Activated naive CD4-positive, alpha-beta T cell (primary cell): ENCODE measurements around the gene AMZ1.

ENCODE experiments used
- DNase-seq, 4 experiments: peaks; one replicate each; lab custom pipeline; 2025; lab: John Stamatoyannopoulos, UW

AMZ1 gene, protein sequence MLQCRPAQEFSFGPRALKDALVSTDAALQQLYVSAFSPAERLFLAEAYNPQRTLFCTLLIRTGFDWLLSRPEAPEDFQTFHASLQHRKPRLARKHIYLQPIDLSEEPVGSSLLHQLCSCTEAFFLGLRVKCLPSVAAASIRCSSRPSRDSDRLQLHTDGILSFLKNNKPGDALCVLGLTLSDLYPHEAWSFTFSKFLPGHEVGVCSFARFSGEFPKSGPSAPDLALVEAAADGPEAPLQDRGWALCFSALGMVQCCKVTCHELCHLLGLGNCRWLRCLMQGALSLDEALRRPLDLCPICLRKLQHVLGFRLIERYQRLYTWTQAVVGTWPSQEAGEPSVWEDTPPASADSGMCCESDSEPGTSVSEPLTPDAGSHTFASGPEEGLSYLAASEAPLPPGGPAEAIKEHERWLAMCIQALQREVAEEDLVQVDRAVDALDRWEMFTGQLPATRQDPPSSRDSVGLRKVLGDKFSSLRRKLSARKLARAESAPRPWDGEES

DNA sequence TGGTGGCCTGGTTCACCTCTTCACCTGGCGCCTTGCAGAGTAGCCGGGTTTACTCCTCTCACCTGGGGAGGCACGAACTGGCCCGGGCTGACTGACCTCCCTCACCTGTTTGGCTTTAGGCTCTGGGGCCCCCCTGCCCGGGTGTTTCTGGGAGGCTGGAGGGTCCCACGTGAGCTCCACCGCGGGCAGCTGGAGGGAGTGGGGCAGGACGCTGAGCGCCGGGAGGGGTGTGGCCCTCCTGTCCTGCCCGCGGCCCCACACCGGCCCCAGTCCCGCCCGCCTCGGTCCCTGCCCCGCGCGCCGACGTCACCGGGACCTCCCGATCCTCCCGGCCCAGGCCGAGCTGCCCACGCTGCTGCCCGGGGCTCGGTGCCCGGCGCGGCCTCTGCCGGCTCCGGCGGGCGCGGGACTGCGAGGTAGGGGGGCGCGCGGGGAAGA is at the start of gene AMZ1:
AMZ1 (plus strand) TSS at position 322 of the 438 bp plus-strand sequence. CDS start 12,250 bp downstream, outside the sequence.
- DNase-seq, result no peak

DNA sequence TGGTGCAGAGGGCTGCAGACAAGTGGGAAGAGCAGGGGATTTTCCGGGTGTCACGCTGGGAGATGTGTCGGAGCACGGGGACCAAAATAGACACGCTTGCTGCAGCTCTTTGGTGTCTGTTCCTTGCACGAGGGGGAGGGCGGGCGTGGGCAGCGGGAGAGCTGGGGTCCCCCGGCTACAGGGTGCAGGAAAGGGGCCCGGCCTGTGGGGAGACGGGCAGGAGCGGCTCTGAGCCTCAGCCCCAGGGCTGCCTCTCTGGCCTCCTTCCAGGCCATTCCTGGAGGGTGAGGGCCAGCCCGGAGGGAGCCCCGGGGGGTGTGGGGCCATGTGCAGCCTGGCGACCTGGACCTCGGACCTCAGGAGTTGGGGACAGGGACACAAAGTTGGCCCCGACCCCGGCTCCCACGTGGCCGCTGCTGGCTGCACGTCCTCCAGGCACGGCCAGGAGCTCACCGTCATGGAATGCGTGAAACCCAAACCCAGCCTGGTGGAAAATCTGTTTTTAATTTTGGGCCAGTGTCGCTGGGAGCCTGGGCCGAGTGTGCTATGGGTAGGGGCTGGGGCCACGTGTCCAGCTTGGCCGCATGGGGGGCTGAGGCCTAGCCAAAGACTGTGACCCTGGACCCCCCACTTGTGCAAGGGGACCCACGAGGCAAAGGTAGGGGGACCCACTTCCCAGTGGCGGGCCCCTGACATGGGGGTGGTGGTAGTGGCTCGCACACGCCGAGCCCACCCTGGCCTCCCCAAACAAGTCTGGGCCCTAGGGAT is 49.6 kb upstream of the AMZ1 start:
- no peak for DNase-seq

DNA sequence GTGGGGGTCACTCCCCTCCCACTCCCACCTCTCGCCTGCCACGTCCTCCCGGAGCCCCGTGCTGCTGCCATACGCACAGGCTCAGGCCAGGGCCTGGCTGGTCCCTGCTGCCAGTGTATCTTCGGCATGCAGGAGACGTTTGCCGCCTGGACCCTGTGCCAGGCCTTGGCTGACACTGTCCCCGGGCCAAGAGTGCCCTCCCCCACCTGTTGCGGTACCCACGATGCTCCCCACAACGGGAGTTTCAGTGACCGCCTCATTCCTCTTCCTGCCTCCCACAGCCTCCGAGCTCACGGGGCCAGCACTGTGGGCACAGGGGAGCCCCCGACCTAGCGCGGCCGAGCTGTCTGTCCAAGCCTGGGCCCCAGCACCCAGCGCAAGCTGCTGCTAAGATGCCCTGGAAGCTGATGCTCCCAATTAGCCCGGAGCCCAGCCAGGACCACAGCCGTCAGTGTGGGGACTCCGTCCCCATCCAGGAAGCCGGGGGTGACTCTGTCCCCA is 48.8 kb upstream of the AMZ1 start:
- DNase-seq, result no peak

DNA sequence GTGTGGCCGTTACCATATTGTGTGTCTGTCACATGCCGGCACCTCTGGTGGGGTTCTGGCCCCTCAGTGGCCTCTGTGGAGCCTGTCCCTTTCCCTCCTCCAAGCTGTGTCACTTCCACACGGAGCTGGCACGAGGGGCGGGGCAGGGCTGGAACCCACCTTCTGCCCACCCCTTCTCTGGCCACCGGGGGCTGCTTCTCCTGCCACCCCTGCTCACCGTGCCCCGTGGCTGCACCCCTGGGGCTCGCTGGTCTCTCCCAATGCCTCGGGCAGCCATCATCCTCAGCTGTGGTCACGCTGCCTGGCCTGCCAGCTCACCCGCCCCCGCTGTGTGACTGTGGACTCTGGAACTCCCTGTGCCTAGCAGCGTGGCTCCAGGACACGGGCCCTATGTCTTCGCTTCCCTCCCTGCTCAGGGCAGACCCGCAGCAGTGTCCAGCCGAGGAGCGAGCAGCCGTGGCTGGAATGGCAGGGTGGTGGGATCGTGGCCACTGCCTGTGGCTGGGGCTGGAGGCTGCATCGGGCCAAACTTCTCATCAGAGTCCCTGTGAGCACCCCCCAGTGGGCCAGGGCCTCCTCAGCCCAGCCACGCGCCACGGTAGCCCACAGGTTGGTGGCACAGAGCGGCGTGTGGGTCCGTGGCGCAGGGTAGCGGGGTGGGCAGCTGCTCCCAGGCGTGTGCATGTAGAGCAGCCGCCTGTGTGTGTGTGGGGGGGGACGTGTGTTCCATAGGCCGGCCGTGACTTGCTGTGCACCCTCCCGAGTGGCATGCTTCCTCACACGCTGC is 48.1 kb upstream of the AMZ1 start:
- no peak for DNase-seq

DNA sequence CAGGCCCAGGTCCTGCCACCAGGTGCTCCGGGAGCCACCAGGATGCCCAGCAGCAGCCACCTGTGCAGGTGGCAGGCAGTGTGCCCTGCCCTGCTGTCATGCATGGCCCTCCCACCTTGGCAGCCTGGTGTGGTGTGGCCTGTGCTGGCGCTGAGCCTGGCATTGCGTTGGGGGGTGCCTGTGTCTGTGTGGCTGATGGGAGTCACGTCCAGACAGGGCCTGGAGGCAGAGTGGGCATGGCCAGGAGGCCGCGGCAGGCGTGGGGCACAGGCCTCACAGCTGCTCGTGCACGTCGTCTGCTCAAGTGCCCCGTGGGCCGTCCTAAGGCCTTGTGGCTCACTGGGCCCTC is 47.5 kb upstream of the AMZ1 start:
- DNase-seq, result no peak

DNA sequence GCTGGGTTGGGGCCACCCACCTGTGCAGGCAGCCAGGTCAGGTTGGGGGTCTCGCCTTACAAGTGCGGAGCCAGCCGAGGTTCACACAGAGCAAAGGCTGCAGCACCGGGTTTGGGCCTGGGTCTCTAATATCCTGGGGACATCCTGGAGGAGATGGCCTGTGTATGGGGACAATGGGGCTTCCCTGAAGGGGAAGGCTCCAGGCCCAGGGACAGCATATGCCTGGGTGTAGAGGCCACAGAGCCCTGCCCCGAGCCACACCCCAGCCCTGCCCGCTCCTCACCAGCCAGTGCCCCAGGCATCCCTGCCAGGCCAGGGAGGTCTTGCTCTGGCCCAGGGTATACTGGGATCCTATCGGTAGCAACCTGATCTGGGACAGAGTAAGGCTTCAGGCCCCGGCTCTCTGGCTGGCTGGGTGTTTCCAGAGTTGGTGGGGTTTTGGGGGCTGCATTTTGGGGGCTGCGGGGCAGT is 47.1 kb upstream of the AMZ1 start:
- no peak for DNase-seq

DNA sequence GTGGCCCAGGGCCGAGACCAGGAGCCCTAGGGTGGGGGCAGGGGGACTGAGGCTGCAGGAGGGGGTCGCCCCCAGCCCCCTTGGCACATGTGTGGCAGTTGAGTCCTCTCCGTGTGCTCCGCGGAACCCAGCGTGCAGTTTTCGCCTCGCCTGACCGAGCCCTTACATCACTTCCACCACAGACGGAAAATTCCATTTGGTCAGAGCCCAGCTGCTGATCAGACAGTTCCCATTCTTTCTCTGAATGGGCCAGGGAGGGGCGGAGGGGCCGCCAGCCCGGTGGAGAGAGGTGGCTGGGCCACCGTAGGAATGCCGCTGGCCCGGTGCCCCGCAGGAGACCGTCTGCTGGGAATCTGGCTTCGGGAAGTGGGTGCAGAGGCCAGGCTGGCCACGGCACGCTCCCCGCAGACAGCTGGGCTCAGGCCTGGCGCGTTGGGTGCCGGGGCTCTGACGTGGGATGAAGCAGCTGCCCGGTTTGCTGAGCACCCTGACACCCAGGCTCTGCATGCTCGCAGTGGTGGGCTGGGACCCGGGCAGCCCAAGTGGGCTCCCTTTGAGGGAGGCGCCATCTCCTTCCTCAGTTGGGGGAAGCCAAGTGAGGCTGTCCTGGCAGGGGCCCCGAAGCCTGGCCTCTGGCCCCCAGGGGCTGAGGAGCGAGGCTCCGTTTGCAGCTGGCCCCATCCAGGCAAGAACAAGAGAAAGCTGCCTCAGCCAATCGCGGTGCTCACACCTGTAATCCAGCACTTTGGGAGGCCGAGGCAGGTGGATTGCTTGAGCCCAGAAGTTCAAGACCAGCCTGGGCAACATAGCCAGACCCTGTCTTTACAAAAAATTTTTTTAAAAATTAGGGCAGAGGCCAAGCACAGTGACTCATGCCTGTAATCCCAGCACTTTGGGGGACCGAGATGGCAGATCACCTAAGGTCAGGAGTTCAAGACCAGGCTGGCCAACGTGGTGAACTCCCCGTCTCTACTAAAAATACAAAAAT is 46.3 kb upstream of the AMZ1 start:
- DNase-seq, result no peak

DNA sequence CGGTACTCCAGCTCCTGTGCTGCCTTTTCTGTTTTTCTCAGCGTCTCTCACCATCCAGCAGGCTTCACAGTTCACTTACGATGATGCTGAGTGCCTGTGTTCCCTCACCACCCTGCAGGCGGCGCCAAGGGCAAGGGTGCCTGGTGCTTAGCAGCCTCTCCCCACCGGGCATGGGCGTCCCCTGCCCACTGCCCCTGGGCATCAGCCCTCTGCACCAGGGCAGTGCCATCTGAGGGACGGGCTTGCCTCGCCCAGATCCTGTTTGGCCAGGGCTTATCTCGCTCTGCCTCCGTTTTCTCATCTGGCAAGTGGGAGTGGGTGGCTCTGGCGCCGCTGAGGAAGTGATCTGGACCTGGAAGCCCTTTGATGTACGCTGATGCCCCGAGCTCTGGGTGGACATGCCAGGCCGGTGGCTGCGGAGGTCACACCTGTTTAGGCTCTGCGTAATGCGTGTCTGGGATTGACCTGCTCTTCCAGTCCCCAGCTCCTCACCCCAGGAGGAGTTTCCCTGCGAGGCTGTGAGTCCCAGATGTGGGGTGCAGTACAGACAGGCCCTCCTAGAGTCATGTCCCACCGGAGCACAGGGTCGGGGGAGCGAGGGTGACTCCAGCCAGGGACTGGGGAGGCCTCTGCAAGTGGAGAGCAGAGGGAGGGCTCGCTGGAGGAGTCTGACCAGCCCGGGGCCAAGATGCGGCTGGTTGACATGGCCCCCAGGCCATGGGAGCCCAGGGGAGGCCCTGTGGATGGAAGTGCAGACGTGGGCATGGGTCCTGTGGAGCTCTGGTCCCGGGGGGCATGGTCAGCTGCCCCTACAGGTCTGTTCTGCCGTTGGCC is 44.4 kb upstream of the AMZ1 start:
- no peak for DNase-seq

DNA sequence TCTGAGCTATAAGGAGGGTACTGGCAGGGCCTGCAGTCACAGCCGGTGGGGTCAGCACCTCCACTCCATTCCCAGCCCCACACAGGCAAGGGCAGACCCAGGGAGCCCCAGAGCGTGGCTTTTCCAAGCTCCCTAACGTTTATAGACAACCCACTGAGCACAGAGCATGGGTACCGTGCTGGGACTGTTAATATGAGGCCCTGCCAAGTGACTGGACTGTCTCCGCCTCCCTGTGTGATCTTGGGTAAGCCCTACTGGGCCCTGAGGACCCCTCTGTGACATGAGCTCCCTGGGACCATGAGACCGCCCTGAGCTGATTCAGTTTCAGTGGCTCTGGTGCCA is 43.8 kb upstream of the AMZ1 start:
- no peak for DNase-seq

DNA sequence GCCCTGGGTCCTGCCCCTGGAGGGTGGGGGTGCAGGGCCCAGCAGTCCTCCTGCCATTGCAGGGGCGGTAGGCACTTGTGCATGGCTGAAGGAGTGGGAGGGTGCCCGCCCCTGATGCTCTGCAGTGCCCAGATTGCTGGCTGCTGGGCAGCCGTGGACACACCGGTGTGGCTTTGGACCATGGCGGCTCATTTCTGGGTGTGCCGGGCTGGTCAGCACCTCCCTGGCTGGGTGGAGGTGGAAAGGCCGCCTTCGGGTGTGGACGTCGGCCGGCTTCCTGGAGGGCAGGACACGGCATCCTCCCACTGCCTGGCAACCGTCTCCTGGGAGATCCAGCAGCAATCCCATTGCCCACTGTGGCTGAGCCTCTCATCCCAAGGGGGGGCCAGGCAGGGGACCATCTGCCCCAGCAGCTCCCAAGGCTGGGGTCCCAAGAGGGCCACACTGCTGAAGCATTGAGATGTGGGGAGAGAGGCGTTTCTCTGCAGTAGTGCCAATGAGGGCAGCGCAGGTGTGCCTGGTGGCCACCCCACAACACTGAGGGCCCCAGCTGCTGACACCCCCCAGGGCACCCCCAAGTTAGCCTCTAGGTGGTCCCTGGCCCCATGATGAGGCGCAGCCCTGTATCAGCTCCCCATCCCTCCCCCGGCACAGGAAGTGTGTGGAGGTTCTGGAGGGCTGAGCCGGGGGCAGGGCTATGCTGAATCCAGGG is 43.3 kb upstream of the AMZ1 start:
- no peak for DNase-seq

DNA sequence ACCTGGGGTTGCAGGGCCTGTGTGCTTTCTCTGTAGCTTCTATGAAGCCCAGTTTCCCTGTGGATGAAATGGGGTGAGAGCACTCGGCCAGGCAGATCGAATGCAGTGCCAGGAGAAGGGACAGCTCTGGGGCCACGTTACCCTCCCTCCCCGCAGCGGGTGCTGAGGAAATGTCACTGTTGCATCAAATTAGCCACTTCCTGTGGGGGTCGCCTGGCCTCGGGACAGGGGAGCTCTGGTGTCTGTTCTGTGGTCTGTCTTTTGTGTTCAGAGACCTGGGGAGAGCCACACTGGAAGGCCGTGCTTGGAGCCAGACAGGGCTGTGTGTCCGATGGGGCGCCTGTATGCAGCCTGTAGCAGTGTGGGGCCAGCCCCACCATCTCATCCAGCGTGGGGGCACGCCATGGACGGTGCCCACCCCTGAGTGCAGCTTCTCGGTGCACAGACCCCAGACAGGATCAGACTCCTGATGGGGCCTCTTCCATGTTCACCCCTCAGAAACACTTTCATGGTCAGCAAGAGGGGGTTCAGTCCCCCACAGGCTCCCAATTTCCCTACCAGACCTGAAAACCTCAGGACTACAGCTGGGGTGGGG is 42.6 kb upstream of the AMZ1 start:
- peak in 1 of 4 experiments; percentile 8 for DNase-seq

DNA sequence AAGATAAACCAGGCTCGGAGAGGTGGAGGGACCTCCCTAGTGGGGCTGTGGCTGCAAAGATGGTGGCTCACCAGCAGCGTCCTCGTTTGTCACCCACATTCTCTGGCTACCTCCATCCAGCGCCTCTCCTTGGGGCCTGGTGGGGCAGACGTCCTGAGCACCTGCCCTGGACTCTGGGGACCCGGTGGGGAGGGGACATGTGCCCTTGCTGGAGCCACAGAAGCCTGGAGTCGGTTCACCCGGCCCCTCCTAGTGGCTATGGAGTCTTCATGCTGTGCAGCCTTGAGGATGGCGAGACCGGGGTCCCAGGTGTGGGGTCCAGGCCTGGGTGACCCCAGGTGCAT is 41.7 kb upstream of the AMZ1 start:
- no peak for DNase-seq

DNA sequence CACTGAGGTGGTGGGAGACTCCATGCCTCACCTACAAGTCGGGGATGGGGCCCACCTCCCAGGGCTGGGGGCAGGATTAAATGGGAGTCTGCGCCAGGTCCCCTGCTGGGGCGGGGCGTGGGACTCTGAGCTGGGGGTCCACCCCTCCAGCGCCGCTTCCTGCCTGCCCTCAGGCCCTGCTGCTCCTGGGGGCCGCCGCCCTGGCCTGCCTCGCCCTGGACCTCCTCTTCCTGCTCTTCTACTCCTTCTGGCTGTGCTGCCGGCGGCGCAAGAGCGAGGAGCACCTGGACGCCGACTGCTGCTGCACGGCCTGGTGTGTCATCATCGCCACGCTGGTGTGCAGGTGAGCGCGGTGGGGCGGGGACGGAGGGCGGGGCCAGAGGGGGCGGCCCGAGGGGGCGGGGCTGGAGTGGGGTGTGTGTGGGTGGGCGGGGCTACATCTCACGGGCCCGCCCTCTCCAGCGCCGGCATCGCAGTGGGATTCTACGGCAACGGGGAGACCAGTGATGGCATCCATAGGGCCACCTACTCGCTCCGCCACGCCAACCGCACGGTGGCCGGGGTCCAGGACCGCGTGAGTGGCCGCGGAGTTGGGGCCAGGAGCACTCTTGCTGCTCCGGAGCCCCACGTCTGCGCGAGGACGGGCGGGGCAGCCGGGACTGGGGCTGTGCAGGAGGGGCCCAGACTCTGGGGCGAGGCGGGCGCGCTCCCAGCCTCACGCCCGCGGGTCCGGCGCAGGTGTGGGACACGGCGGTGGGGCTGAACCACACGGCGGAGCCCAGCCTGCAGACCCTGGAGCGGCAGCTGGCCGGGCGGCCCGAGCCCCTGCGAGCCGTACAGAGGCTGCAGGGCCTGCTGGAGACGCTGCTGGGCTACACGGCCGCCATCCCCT is 41.1 kb upstream of the AMZ1 start:
- DNase-seq, result no peak

DNA sequence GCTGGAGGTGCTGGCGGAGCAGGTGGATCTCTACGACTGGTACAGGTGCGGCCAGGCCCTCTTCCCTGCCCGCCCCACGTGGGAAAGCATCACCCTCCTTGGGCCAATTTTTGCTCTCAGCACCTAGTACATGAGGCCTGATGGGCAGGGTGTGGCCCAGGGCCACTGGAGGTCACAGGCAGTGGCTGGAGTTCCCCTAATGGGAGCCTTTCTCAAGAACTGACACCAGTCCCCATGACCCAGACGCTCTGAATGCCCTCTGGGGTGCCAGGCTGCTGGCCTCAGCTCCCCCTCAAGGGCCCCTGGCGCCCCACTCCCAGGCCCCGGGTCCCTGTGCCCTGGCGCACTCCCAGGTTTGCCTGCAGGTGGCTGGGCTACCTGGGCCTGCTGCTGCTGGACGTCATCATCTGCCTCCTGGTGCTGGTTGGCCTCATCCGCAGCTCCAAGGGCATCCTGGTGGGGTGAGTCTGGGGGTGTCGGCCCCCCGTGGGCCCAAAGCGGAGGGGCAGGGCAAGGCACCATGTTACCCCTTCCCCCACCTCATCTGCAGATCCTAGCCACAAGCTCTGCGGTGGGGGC is 40.3 kb upstream of the AMZ1 start:
- no peak for DNase-seq

DNA sequence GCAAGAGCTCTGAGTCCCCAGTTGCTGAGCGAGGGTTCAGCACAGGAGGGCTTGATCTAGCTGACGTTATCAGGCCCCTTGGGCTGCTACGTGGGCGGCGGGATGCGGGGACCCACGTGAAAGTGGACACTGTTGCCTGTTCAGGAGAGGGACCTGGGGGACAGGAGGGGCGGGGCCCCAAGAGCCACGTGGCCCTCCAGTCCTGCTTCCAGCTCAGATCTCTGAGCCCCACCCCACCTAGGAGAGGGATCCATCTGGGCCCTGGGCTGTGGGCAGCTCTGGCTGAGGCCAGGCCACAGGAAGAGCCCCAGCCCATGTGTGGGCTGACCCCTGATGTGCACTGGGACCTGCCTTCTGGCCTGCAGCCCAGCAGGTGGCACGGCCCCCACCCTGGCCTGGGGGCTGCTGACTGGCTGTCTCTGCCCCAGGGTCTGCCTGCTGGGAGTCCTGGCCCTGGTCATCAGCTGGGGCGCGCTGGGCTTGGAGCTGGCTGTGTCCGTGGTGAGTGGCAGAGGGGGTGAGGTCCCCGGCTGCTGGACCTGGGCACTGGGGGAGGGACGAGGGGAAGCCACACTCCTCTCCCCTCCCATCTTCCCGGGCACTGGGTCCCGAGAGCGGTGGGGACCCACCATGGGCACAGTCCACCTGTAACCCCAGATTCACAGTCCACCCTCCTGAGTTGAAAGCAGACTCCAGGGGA is 38.7 kb upstream of the AMZ1 start:
- DNase-seq, result no peak

DNA sequence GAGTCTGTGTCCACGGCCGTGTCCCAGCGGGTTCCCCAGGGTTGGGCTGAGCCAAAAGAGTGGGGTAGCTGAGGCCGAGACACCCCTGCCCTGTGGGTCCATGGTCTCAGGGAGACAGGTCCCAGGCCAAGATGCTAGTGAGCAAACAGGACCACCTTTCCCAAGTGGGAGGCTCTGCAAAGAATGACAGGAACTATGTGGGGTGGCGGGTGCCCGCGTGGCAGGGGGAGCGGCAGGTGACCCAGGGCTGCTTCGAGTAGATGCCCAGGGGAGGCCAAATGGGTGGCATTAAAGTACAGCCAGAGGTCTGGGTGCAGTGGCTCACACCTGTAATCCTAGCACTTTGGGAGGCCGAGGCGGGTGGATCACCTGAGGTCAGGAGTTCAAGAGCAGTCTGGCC is 38.0 kb upstream of the AMZ1 start:
- DNase-seq, result no peak

DNA sequence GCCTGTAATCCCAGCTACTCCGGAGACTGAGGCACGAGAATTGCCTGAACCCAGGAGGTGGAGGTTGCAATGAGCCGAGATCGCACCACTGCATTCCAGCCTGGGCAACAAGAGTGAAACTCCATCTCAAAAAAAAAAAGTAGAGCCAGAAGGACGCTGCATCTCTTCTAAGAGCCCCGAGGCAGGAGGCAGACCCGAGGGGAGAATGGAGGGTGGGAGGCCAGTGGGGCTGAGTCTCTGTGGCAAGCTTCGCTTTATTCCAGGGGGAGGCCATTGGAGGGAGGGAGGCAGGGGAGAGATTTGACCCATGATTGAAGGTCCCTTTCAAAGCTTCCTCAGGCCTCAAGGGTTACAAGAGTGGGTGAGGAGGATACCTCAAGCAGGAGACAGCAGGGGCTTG is 37.6 kb upstream of the AMZ1 start:
- DNase-seq, result no peak
